Measurements from ENCODE around the gene OR6S1. TPM values are rescaled to one million over a fixed set of nuclear protein-coding genes. Genes with fewer than 3 reads are reported as not detected.
"Not testable (repeated sequence)": the region's sequence is repeated elsewhere in the genome, so short reads cannot be mapped to it uniquely, and the experiment has no call there.

Gene OR6S1
- total and polyA plus RNA-seq, 5 donors from 2014 or later = not detected

- Mint-ChIP-seq H3K27ac (no peak overlapping the region), H3K4me1 (peaks cover 30 to 87% (median 44%) of the 10 kb centered on the region in 4 donors), H3K27me3 (peaks cover 91% of the 10 kb centered on the region), H3K36me3 (no peaks in the 10 kb centered on the region), H3K9me3 (peaks cover 0 to 13% (median 0%) of the 10 kb centered on the region in 7 donors), H3K4me3 (peak overlapping the region in 1 of 4 donors; percentile 81)
- ATAC-seq (ENCODE audit: low read depth in 2 of 2) (no peak), DNase-seq (no peak)
- no peak overlapping the region for H3K4me3 ChIP-seq (ENCODE audit: low read depth, low read length)
- no peaks in the 10 kb centered on the region for H3K36me3 ChIP-seq (ENCODE audit: control insufficient read depth, insufficient read depth, low read length)
- no peak overlapping the region for H3K27ac ChIP-seq (ENCODE audit: insufficient read depth, low read length, poor library complexity, severe bottlenecking)
- H3K4me1 ChIP-seq (ENCODE audit: control insufficient read depth, insufficient read depth, low read length, poor library complexity, severe bottlenecking) = peaks cover 44% of the 10 kb centered on the region
- peaks cover 0 to 3% of the 10 kb centered on the region in 2 experiments for H3K9me3 ChIP-seq (ENCODE audit: control insufficient read depth in 2 of 2, low read length in 2 of 2)
- H3K27me3 ChIP-seq (ENCODE audit: control insufficient read depth, insufficient read depth, low read length) = peaks cover 68% of the 10 kb centered on the region
These were observed 14.0 kb downstream of the OR6S1 start for GRCh38 chr14:20627346-20628027.

- Mint-ChIP-seq H3K27ac (no peak overlapping the region), H3K4me1 (peaks cover 29 to 81% (median 46%) of the 10 kb centered on the region in 4 donors), H3K9me3 (peaks cover 0 to 13% (median 0%) of the 10 kb centered on the region in 7 donors), H3K27me3 (peaks cover 93% of the 10 kb centered on the region), H3K36me3 (no peaks in the 10 kb centered on the region), H3K4me3 (peak overlapping the region; percentile 45 to 88 (median 82))
- Histone ChIP-seq H3K36me3 (ENCODE audit: control insufficient read depth, insufficient read depth, low read length) (no peaks in the 10 kb centered on the region), H3K4me1 (ENCODE audit: control insufficient read depth, insufficient read depth, low read length, poor library complexity, severe bottlenecking) (peaks cover 33% of the 10 kb centered on the region), H3K9me3 (ENCODE audit: control insufficient read depth in 2 of 2, low read length in 2 of 2) (peaks cover 0 to 3% of the 10 kb centered on the region in 2 experiments), H3K27ac (ENCODE audit: insufficient read depth, low read length, poor library complexity, severe bottlenecking) (no peak overlapping the region), H3K27me3 (ENCODE audit: control insufficient read depth, insufficient read depth, low read length) (peaks cover 65% of the 10 kb centered on the region), H3K4me3 (ENCODE audit: low read depth, low read length) (no peak overlapping the region)
- DNase-seq = no peak
- no peak for ATAC-seq (ENCODE audit: low read depth in 2 of 2)
These were observed 15.2 kb downstream of the OR6S1 start for GRCh38 chr14:20626274-20626673.

- peaks cover 0 to 3% of the 10 kb centered on the region in 2 experiments for H3K9me3 ChIP-seq (ENCODE audit: control insufficient read depth in 2 of 2, low read length in 2 of 2)
- ATAC-seq (ENCODE audit: low read depth in 2 of 2) (peak; percentile 47 to 48), DNase-seq (peak in 2 of 3 donors; percentile 38 to 76)
- no peaks in the 10 kb centered on the region for H3K36me3 ChIP-seq (ENCODE audit: control insufficient read depth, insufficient read depth, low read length)
- peaks cover 25% of the 10 kb centered on the region for H3K4me1 ChIP-seq (ENCODE audit: control insufficient read depth, insufficient read depth, low read length, poor library complexity, severe bottlenecking)
- H3K27ac Mint-ChIP-seq = peak overlapping the region in 2 of 3 donors; percentile 80 to 83
- H3K27me3 Mint-ChIP-seq = peaks cover 89% of the 10 kb centered on the region
- no peak overlapping the region for H3K27ac ChIP-seq (ENCODE audit: insufficient read depth, low read length, poor library complexity, severe bottlenecking)
- no peaks in the 10 kb centered on the region for H3K36me3 Mint-ChIP-seq
- H3K4me3 ChIP-seq (ENCODE audit: low read depth, low read length) = peak overlapping the region; percentile 72
- H3K9me3 Mint-ChIP-seq = peaks cover 0 to 8% (median 0%) of the 10 kb centered on the region in 7 donors
- peaks cover 60% of the 10 kb centered on the region for H3K27me3 ChIP-seq (ENCODE audit: control insufficient read depth, insufficient read depth, low read length)
- H3K4me3 Mint-ChIP-seq = peak overlapping the region; percentile 55 to 89 (median 85)
- H3K4me1 Mint-ChIP-seq = peaks cover 23 to 68% (median 37%) of the 10 kb centered on the region in 4 donors
These were observed 16.9 kb downstream of the OR6S1 start for GRCh38 chr14:20624495-20625070.

- peak overlapping the region in 1 of 3 donors; percentile 38 for H3K27ac Mint-ChIP-seq
- no peaks in the 10 kb centered on the region for H3K36me3 Mint-ChIP-seq
- Histone ChIP-seq H3K4me1 (ENCODE audit: control insufficient read depth, insufficient read depth, low read length, poor library complexity, severe bottlenecking) (peaks cover 25% of the 10 kb centered on the region), H3K27ac (ENCODE audit: insufficient read depth, low read length, poor library complexity, severe bottlenecking) (no peak overlapping the region), H3K9me3 (ENCODE audit: control insufficient read depth in 2 of 2, low read length in 2 of 2) (peaks cover 0 to 3% of the 10 kb centered on the region in 2 experiments), H3K36me3 (ENCODE audit: control insufficient read depth, insufficient read depth, low read length) (no peaks in the 10 kb centered on the region), H3K4me3 (ENCODE audit: low read depth, low read length) (no peak overlapping the region), H3K27me3 (ENCODE audit: control insufficient read depth, insufficient read depth, low read length) (peaks cover 52% of the 10 kb centered on the region)
- peaks cover 85% of the 10 kb centered on the region for H3K27me3 Mint-ChIP-seq
- peaks cover 23 to 64% (median 35%) of the 10 kb centered on the region in 4 donors for H3K4me1 Mint-ChIP-seq
- no peak for DNase-seq
- H3K4me3 Mint-ChIP-seq = peak overlapping the region; percentile 55 to 89 (median 85)
- H3K9me3 Mint-ChIP-seq = peaks cover 0 to 8% (median 0%) of the 10 kb centered on the region in 7 donors
- no peak for ATAC-seq (ENCODE audit: low read depth in 2 of 2)
These were observed 17.7 kb downstream of the OR6S1 start for GRCh38 chr14:20623798-20624197.

- Mint-ChIP-seq H3K36me3 (no peaks in the 10 kb centered on the region), H3K4me1 (peaks cover 22 to 57% (median 33%) of the 10 kb centered on the region in 4 donors), H3K4me3 (peak overlapping the region in 3 of 4 donors; percentile 49 to 65 (median 50)), H3K27me3 (peaks cover 84% of the 10 kb centered on the region), H3K9me3 (peaks cover 0 to 8% (median 0%) of the 10 kb centered on the region in 7 donors), H3K27ac (peak overlapping the region in 1 of 3 donors; percentile 27)
- Histone ChIP-seq H3K27me3 (ENCODE audit: control insufficient read depth, insufficient read depth, low read length) (peaks cover 43% of the 10 kb centered on the region), H3K36me3 (ENCODE audit: control insufficient read depth, insufficient read depth, low read length) (no peaks in the 10 kb centered on the region), H3K4me3 (ENCODE audit: low read depth, low read length) (no peak overlapping the region), H3K9me3 (ENCODE audit: control insufficient read depth in 2 of 2, low read length in 2 of 2) (peaks cover 0 to 3% of the 10 kb centered on the region in 2 experiments), H3K4me1 (ENCODE audit: control insufficient read depth, insufficient read depth, low read length, poor library complexity, severe bottlenecking) (peaks cover 25% of the 10 kb centered on the region), H3K27ac (ENCODE audit: insufficient read depth, low read length, poor library complexity, severe bottlenecking) (no peak overlapping the region)
- DNase-seq (no peak), ATAC-seq (ENCODE audit: low read depth in 2 of 2) (no peak)
These were observed 18.6 kb downstream of the OR6S1 start for GRCh38 chr14:20622816-20623291.

GRCh38 chr14:20620798-20621478, 20.6 kb downstream of the OR6S1 start:
- ATAC-seq (ENCODE audit: low read depth in 2 of 2) = no peak
- Histone ChIP-seq H3K27me3 (ENCODE audit: control insufficient read depth, insufficient read depth, low read length) (peaks cover 40% of the 10 kb centered on the region), H3K9me3 (ENCODE audit: control insufficient read depth in 2 of 2, low read length in 2 of 2) (peaks cover 0 to 3% of the 10 kb centered on the region in 2 experiments), H3K36me3 (ENCODE audit: control insufficient read depth, insufficient read depth, low read length) (no peaks in the 10 kb centered on the region), H3K4me3 (ENCODE audit: low read depth, low read length) (no peak overlapping the region), H3K27ac (ENCODE audit: insufficient read depth, low read length, poor library complexity, severe bottlenecking) (no peak overlapping the region), H3K4me1 (ENCODE audit: control insufficient read depth, insufficient read depth, low read length, poor library complexity, severe bottlenecking) (peaks cover 18% of the 10 kb centered on the region)
- Mint-ChIP-seq H3K9me3 (peaks cover 0 to 8% (median 0%) of the 10 kb centered on the region in 7 donors), H3K4me3 (no peak overlapping the region), H3K27ac (no peak overlapping the region), H3K4me1 (peaks cover 17 to 46% (median 31%) of the 10 kb centered on the region in 4 donors), H3K27me3 (peaks cover 73% of the 10 kb centered on the region), H3K36me3 (no peaks in the 10 kb centered on the region)
- DNase-seq = no peak

GRCh38 chr14:20619688-20620087, 21.8 kb downstream of the OR6S1 start:
- H3K4me3 Mint-ChIP-seq; ATAC-seq (ENCODE audit: low read depth in 2 of 2); H3K4me1 ChIP-seq (ENCODE audit: control insufficient read depth, insufficient read depth, low read length, poor library complexity, severe bottlenecking); H3K9me3 Mint-ChIP-seq; H3K27ac ChIP-seq (ENCODE audit: insufficient read depth, low read length, poor library complexity, severe bottlenecking); H3K4me3 ChIP-seq (ENCODE audit: low read depth, low read length); H3K27ac Mint-ChIP-seq; H3K9me3 ChIP-seq (ENCODE audit: control insufficient read depth in 2 of 2, low read length in 2 of 2); H3K36me3 Mint-ChIP-seq; H3K36me3 ChIP-seq (ENCODE audit: control insufficient read depth, insufficient read depth, low read length); DNase-seq: not testable (repeated sequence)
- Mint-ChIP-seq H3K4me1 (peaks cover 6 to 36% (median 22%) of the 10 kb centered on the region in 4 donors), H3K27me3 (peaks cover 61% of the 10 kb centered on the region)
- H3K27me3 ChIP-seq (ENCODE audit: control insufficient read depth, insufficient read depth, low read length) = peaks cover 35% of the 10 kb centered on the region
